GM21447 (cell line): ENCODE data around the gene NEU2.
"Not testable (repeated sequence)": the region's sequence is repeated elsewhere in the genome, so short reads cannot be mapped to it uniquely, and the experiment has no call there.

Source experiments
- ATAC-seq: cut with Tn5 transposase; IDR thresholded peaks from one replicate; pipeline ENCODE4 v1.9.1; 2021; ENCODE audit not compliant: unreplicated experiment

Gene NEU2

GRCh38 chr2:233055362-233055761 lies 22.9 kb downstream of the NEU2 start:
- ATAC-seq, result no peak

- no peak for ATAC-seq
These were observed 24.6 kb downstream of the NEU2 start for GRCh38 chr2:233056961-233057605.

- ATAC-seq, result no peak
These were observed 26.5 kb downstream of the NEU2 start for GRCh38 chr2:233058717-233059546.

GRCh38 chr2:233059547-233059796 lies 27.0 kb downstream of the NEU2 start:
- no peak for ATAC-seq

- peak; percentile 39 for ATAC-seq
These were observed 27.5 kb downstream of the NEU2 start, which contains the start of gene INPP5D for GRCh38 chr2:233059797-233060500. TSS of gene INPP5D (plus strand) at chr2:233060342. CDS start at chr2:233060479, 137 bp downstream.

GRCh38 chr2:233060501-233060979 lies 28.1 kb downstream of the NEU2 start:
- ATAC-seq, result no peak

GRCh38 chr2:233060980-233061590 lies 28.6 kb downstream of the NEU2 start:
- ATAC-seq, result peak; percentile 20

- peak; percentile 25 for ATAC-seq
These were observed 29.3 kb downstream of the NEU2 start for GRCh38 chr2:233061591-233062450.

- ATAC-seq, result no peak
These were observed 30.0 kb downstream of the NEU2 start for GRCh38 chr2:233062451-233062850.

- no peak for ATAC-seq
These were observed 30.4 kb downstream of the NEU2 start for GRCh38 chr2:233062946-233063268.

- peak; percentile 44 for ATAC-seq
These were observed 30.9 kb downstream of the NEU2 start for GRCh38 chr2:233063269-233063975.

- ATAC-seq, result no peak
These were observed 31.5 kb downstream of the NEU2 start for GRCh38 chr2:233063976-233064411.

GRCh38 chr2:233064530-233065199 lies 32.2 kb downstream of the NEU2 start:
- ATAC-seq, result no peak

- ATAC-seq, result not testable (repeated sequence)
These were observed 32.7 kb downstream of the NEU2 start for GRCh38 chr2:233065200-233065589.

GRCh38 chr2:233065954-233066470 lies 33.5 kb downstream of the NEU2 start:
- ATAC-seq, result no peak

- no peak for ATAC-seq
These were observed 36.4 kb downstream of the NEU2 start for GRCh38 chr2:233068762-233069418.

GRCh38 chr2:233072838-233073237 lies 40.4 kb downstream of the NEU2 start:
- ATAC-seq, result no peak

GRCh38 chr2:233074106-233074505 lies 41.6 kb downstream of the NEU2 start:
- ATAC-seq, result no peak
